Measurements from ENCODE around the gene RHO. TPM values are rescaled to one million over a fixed set of nuclear protein-coding genes. Genes with fewer than 3 reads are reported as not detected.

The RHO gene
- total RNA-seq, 1 experiment from 2014 or later, result not detected

DNA sequence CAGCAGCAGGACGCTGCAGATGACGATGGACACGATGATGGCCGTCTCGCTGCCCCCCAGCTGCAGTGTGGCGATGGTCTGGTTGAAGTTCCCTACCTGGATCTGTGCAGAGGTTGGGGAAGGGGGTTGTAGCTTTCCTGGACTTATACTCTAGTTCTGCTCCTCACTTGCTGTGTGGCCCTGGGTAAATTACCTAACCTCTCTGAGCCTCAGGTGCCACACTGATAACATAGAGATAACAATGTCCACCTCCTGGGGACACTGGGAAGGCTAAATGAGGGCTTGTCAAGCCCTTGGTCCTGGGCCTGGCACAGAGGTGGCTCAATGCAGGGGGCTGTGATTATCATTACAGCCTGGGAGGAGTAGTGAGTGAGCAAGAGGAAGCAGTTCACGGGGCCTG is 41.4 kb downstream of the RHO start (continued):
- TF ChIP-seq ZNF281 (CRISPR knock-in tag; IDR thresholded peaks at IDR 0.05), result no peak
- no peak for TF ChIP-seq KAT7 (CRISPR knock-in tag; IDR thresholded peaks at IDR 0.05; ENCODE audit: borderline replicate concordance)
- TF ChIP-seq, protein P1, sequence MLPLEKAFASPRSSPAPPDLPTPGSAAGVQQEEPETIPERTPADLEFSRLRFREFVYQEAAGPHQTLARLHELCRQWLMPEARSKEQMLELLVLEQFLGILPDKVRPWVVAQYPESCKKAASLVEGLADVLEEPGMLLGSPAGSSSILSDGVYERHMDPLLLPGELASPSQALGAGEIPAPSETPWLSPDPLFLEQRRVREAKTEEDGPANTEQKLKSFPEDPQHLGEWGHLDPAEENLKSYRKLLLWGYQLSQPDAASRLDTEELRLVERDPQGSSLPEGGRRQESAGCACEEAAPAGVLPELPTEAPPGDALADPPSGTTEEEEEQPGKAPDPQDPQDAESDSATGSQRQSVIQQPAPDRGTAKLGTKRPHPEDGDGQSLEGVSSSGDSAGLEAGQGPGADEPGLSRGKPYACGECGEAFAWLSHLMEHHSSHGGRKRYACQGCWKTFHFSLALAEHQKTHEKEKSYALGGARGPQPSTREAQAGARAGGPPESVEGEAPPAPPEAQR (CRISPR knock-in tag; IDR thresholded peaks at IDR 0.05), result no peak
- no peak for TF ChIP-seq FOXP1 (CRISPR knock-in tag; IDR thresholded peaks at IDR 0.05; ENCODE audit: borderline replicate concordance)
- no peak for TF ChIP-seq CBFB (CRISPR knock-in tag; IDR thresholded peaks at IDR 0.05; ENCODE audit: low read depth)
- TF ChIP-seq ZNF396 (CRISPR knock-in tag; IDR thresholded peaks at IDR 0.05; ENCODE audit: borderline replicate concordance), result no peak

DNA sequence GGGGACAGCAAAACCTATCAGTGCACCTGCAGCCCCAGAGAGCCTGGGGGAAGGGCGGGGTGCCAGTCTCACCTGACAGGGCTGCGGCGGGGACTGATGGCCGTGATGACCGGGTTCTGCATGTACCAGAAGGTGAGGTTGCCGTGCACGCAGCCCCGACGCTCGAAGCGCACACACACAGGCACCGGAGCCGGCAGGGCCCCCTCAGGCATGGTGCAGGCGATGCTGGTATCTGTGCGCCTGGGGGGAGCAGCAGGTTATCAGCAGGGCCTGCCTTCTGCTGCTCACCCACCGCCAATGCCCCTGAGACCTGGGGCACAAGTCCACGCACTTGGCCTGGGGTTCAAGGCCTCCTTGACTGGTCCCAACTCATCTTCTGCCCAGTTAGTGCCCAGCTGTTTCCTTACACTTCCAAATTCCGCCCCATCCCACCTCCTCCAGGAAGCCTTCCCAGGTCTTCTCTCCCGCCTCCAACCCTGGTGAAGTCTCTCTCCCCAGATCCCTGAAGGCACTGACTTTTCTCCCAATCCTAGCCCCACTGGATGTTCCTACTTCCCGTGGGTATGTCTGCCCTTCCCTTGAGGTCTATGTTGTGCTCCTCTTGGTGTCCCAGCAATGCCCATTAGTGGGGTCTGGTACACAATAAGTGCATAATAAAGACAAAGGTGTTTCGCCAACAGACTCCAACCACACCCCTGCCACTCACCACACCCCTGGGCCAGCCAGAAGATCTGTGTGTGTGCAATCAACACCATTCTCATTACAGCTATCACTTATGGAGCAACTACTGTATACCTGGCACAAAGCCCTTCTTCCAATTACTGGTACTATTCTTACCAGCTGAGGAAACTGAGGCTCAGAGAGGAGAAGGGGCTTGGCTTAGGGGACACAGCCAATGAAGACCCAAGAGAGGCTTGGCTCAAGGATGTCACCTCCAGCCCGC is 43.4 kb downstream of the RHO start:
- ATAC-seq (no peak), DNase-seq (ENCODE audit: low spot score) (no peak)
- POLR2A ChIA-PET, result no interaction called here
- no peak overlapping the region for H3K4me3 Mint-ChIP-seq
- peaks cover 11% of the 10 kb centered on the region for H3K4me1 Mint-ChIP-seq
- TF ChIP-seq MYBL2 (CRISPR knock-in tag; IDR thresholded peaks at IDR 0.05) (no peak), ETV6 (CRISPR knock-in tag; IDR thresholded peaks at IDR 0.05) (no peak), ELF4 (CRISPR knock-in tag; IDR thresholded peaks at IDR 0.05; ENCODE audit: low read depth) (no peak), FOXP1 (CRISPR knock-in tag; IDR thresholded peaks at IDR 0.05; ENCODE audit: borderline replicate concordance) (no peak), CREB1 (CRISPR knock-in tag; IDR thresholded peaks at IDR 0.05) (no peak), ZNF232 (CRISPR knock-in tag; IDR thresholded peaks at IDR 0.05) (no peak), OVOL2 (CRISPR knock-in tag; IDR thresholded peaks at IDR 0.05; ENCODE audit: borderline replicate concordance) (no peak), KAT7 (CRISPR knock-in tag; IDR thresholded peaks at IDR 0.05; ENCODE audit: borderline replicate concordance) (no peak), ESRRA (CRISPR knock-in tag; IDR thresholded peaks at IDR 0.05; ENCODE audit: borderline replicate concordance) (no peak), TEAD1 (CRISPR knock-in tag; IDR thresholded peaks at IDR 0.05) (no peak), ZNF512 (CRISPR knock-in tag; IDR thresholded peaks at IDR 0.05; ENCODE audit: borderline replicate concordance) (no peak), CREM (CRISPR knock-in tag; IDR thresholded peaks at IDR 0.05) (no peak), ZNF121 (CRISPR knock-in tag; IDR thresholded peaks at IDR 0.05) (no peak)
- TF ChIP-seq, protein P2, sequence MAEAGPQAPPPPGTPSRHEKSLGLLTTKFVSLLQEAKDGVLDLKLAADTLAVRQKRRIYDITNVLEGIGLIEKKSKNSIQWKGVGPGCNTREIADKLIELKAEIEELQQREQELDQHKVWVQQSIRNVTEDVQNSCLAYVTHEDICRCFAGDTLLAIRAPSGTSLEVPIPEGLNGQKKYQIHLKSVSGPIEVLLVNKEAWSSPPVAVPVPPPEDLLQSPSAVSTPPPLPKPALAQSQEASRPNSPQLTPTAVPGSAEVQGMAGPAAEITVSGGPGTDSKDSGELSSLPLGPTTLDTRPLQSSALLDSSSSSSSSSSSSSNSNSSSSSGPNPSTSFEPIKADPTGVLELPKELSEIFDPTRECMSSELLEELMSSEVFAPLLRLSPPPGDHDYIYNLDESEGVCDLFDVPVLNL (CRISPR knock-in tag; IDR thresholded peaks at IDR 0.05; ENCODE audit: borderline replicate concordance, low read depth), result no peak
- TF ChIP-seq, protein P3, sequence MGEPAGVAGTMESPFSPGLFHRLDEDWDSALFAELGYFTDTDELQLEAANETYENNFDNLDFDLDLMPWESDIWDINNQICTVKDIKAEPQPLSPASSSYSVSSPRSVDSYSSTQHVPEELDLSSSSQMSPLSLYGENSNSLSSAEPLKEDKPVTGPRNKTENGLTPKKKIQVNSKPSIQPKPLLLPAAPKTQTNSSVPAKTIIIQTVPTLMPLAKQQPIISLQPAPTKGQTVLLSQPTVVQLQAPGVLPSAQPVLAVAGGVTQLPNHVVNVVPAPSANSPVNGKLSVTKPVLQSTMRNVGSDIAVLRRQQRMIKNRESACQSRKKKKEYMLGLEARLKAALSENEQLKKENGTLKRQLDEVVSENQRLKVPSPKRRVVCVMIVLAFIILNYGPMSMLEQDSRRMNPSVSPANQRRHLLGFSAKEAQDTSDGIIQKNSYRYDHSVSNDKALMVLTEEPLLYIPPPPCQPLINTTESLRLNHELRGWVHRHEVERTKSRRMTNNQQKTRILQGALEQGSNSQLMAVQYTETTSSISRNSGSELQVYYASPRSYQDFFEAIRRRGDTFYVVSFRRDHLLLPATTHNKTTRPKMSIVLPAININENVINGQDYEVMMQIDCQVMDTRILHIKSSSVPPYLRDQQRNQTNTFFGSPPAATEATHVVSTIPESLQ (CRISPR knock-in tag; IDR thresholded peaks at IDR 0.05), result no peak
- CTCF ChIA-PET, result no interaction called here
- H3K9me3 Mint-ChIP-seq, result no peaks in the 10 kb centered on the region
- H3K27me3 Mint-ChIP-seq (ENCODE audit: low read depth), result no peaks in the 10 kb centered on the region
- peaks cover 3% of the 10 kb centered on the region; the same call in 1 of the 2 replicates for H3K36me3 Mint-ChIP-seq
- no peak overlapping the region for H3K27ac Mint-ChIP-seq

Measured in WTC11 (cell line).